Aorta (tissue), 5 donors: ENCODE measurements around the gene ZNF846. TPM values are rescaled to one million over a fixed set of nuclear protein-coding genes. Genes with fewer than 3 reads are reported as not detected.
"Not testable (repeated sequence)": the region's sequence is repeated elsewhere in the genome, so short reads cannot be mapped to it uniquely, and the experiment has no call there.

ENCODE experiments used
- ATAC-seq: fragments of 200-7000 bp; cut with Tn5 transposase; one replicate; pipeline ENCODE4 v1.9.1; 2022; ENCODE audit warnings: moderate library complexity; ENCODE audit not compliant: low FRiP score
- DNase-seq, 2 donors: peaks; one replicate each; pipeline ENCODE4 v3.0.0-alpha.2; 2020
- H3K27ac ChIP-seq, 2 donors: one replicate each; pipeline ENCODE4 v1.5.1; 2013; ENCODE audit warnings: low read length in 2 of 2, mild to moderate bottlenecking in 2 of 2, moderate library complexity in 2 of 2, control low read depth in 1 of 2, inconsistent platforms in 1 of 2, low read depth in 1 of 2
- H3K27me3 ChIP-seq, 2 donors: one replicate each; pipeline ENCODE4 v1.6.1; 2013; ENCODE audit warnings: control low read depth in 1 of 2, low read length in 1 of 2, mild to moderate bottlenecking in 1 of 2, moderate library complexity in 1 of 2; ENCODE audit not compliant: insufficient read depth in 2 of 2, control insufficient read depth in 1 of 2
- H3K36me3 ChIP-seq, 2 donors: one replicate each; pipeline ENCODE4 v1.6.1; 2013; ENCODE audit warnings: control low read depth in 1 of 2, low read length in 1 of 2, mild to moderate bottlenecking in 1 of 2; ENCODE audit not compliant: insufficient read depth in 2 of 2, control insufficient read depth in 1 of 2
- H3K4me1 ChIP-seq, 2 donors: one replicate each; pipeline ENCODE4 v1.6.1; 2013; ENCODE audit warnings: low read length in 2 of 2, control low read depth in 1 of 2, mild to moderate bottlenecking in 1 of 2, moderate library complexity in 1 of 2; ENCODE audit not compliant: insufficient read depth in 2 of 2, control insufficient read depth in 1 of 2
- H3K4me3 ChIP-seq, 2 donors: one replicate each; pipeline ENCODE4 v1.5.1; 2013; ENCODE audit warnings: low read length in 2 of 2, control low read depth in 1 of 2, mild to moderate bottlenecking in 1 of 2
- H3K9me3 ChIP-seq: one replicate; pipeline ENCODE4 v1.6.1; 2013; ENCODE audit warnings: mild to moderate bottlenecking, low read length; ENCODE audit not compliant: control insufficient read depth
- WGBS, 2 donors: extraction: QIAGEN DNeasy Blood & Tissue Kit; methylation state at CpG; one replicate each; pipeline ENCODE4 v1.1.7; 2013; 5-methylcytosine and 5-hydroxymethylcytosine counted together
- intact Hi-C, 2 donors: fragments of 100-400 bp; cut with DNase I; formaldehyde crosslinking; loops; one replicate each; pipeline versions ENCODE4 v1.14.2 to v1.15.0; 2022
- polyA plus RNA-seq, 2 donors: library from polyadenylated mRNA; stranded (reverse); fragments of 200-250 nt; gene quantifications; one replicate each; pipeline ENCODE4 v1.2.3, GENCODE V29; 2013
- total RNA-seq, 2 donors: library from RNA; stranded (reverse); fragmentation: NEBNext Ultra II Directional; extraction: Animal tissue kit (Norgen Biotek cat#: 25700); gene quantifications; one replicate each; pipeline ENCODE4 v1.2.1, GENCODE V29; 2021
- donor health status: healthy with polysubstance abuse.
- donor health status: Bipolar disorder and iron deficiency.
- donor health status: DM: no; HTN: no; CAD: no.
- donor health status: DM: no; HTN: no; CAD: no.
- donor health status: DM: yes; HTN: yes; CAD: no.

Gene ZNF846
- total and polyA plus RNA-seq, 4 donors, result 13.0 to 33.0 (median 18.8) TPM

DNA sequence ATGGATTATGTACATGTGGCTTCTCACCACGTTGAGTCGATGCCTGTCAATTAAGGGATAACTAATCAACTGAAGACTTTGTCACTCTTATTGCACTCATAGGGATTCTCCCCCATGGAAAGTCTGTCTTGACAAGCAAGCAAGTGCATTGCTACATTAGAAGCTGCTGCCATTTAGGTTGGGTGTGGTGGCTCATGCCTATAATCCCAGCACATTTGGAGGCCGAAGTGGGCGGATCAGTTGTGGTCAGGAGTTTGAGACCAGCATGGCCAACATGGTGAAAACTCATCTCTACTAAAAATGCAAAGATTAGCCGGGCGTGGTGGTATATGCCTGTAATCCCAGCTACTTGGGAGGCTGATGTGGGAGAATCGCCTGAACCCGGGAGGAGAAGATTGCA lies 18.3 kb upstream of the ZNF846 start:
- no peak overlapping the region for H3K4me3 ChIP-seq
- no peaks in the 10 kb centered on the region for H3K9me3 ChIP-seq
- 94 to 97% methylated on average over 8 of the region's 8 CpGs for WGBS, 2 donors
- intact Hi-C loops, result no loop called here
- H3K27ac ChIP-seq, result no peak overlapping the region
- no peak for ATAC-seq
- H3K36me3 ChIP-seq, result no peaks in the 10 kb centered on the region
- no peak for DNase-seq
- no peaks in the 10 kb centered on the region for H3K27me3 ChIP-seq
- H3K4me1 ChIP-seq, result no peaks in the 10 kb centered on the region

DNA sequence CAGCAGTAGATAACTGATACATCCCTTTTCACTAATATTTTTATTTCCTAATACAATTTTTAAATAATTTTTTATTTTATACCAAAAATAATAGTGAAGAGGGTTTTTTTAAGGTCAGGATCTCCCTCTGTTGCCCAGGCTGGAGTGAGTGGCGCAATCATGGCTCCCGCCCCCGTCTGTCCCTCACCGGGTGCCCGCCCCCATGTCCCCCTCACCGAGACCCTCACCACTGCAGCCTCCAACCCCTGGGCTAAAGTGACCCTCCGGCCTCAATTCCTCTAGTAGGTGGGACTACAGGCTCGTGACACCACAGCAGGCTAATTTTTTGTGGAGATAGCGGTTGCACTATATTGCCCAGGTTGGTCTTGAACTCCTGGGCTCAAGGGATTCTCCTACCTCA lies 17.8 kb upstream of the ZNF846 start:
- H3K27ac ChIP-seq, result peak overlapping the region in 1 of 2 donors; percentile 11
- intact Hi-C loops, result no loop called here
- DNase-seq (peak in 1 of 2 donors; percentile 56), ATAC-seq (no peak)
- peak overlapping the region in 1 of 2 donors; percentile 67 for H3K4me3 ChIP-seq
- no peaks in the 10 kb centered on the region for H3K27me3 ChIP-seq
- H3K36me3 ChIP-seq, result no peaks in the 10 kb centered on the region
- no peaks in the 10 kb centered on the region for H3K4me1 ChIP-seq
- H3K9me3 ChIP-seq, result no peaks in the 10 kb centered on the region
- WGBS, 2 donors, result 52 to 54% methylated on average over 9 of the region's 9 CpGs

DNA sequence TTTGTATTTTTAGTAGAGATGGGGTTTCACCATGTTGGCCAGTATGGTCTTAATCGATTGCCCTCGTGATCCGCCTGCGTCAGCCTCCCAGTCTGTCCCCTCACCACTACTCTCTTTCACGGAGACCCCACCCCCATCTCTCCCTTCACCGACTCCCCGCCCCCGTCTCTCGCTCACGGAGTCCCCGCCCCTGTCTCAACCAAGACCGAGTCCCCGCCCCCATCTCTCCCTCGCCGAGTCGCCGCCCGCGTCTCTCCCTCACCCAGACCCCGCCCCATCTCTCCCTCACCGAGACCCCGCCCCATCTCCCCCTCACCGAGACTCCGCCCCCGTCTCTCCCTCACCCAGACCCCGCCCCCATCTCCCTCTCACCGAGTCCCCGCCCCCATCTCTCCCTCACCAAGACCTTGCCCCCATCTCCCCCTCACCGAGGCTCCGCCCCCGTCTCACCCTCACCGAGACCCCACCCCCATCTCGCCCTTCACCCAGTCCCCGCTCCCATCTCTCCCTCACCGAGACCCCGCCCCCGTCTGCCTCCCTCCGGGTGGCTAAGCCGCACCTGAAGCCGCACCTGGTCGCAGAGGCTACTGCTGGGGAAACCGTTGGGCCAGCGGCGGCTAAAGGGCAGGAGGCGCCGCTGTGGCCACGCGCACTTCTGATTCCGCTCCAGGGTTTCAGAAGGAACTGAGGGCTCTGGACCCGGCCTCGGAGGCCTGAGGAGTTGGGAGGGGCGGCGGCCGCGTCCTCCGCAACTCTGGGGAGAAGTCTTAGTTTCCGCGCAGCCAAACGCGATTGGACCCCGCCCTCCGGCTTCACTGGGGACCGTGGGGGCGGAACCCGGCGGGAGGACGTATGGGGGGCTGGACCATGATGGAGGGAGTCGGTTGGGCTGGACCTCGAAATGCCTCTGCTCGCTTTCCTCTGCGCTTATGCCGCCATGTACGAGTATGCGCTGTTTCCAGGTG lies 17.1 kb upstream of the ZNF846 start:
- H3K36me3 ChIP-seq, result no peaks in the 10 kb centered on the region
- DNase-seq (peak; percentile 99), ATAC-seq (peak; percentile 96)
- intact Hi-C loops, result loop anchor here (2.0 kb wide), 1 partner anchor 17 kb away; the partner anchor contains the start of gene ZNF846 (in 2 of the 2)
- no peaks in the 10 kb centered on the region for H3K4me1 ChIP-seq
- H3K9me3 ChIP-seq, result no peaks in the 10 kb centered on the region
- peak overlapping the region in 1 of 2 donors; percentile 97 for H3K27ac ChIP-seq
- peak overlapping the region; percentile 67 for H3K4me3 ChIP-seq
- WGBS, 2 donors, result 1 to 2% methylated on average over 67 to 74 of the region's 74 CpGs
- no peaks in the 10 kb centered on the region for H3K27me3 ChIP-seq

DNA sequence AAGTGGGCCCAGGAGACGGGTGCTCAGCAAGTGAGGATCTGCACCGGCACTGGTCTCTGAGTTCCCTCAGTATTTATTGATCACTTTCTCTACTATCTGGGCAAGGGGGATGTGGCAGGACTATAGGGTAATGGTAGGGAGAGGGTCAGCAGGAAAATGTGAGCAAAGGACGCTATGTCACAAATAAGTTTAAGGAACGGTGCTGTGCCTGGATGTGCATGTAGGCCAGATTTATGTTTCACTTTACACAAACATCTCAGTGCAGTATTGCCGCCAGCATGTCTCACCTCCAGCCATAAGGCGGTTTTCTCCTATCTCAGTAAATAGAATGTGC lies 15.6 kb upstream of the ZNF846 start:
- intact Hi-C loops, result loop anchor here (2.0 kb wide), 1 partner anchor 15 kb away; the partner anchor contains the start of gene ZNF846 (in 2 of the 2)
- not testable (repeated sequence) for H3K9me3 ChIP-seq, ATAC-seq, H3K4me3 ChIP-seq, H3K36me3 ChIP-seq, H3K27ac ChIP-seq, H3K27me3 ChIP-seq, DNase-seq, H3K4me1 ChIP-seq
- WGBS, 2 donors, result 79 to 82% methylated on average over 6 of the region's 6 CpGs

DNA sequence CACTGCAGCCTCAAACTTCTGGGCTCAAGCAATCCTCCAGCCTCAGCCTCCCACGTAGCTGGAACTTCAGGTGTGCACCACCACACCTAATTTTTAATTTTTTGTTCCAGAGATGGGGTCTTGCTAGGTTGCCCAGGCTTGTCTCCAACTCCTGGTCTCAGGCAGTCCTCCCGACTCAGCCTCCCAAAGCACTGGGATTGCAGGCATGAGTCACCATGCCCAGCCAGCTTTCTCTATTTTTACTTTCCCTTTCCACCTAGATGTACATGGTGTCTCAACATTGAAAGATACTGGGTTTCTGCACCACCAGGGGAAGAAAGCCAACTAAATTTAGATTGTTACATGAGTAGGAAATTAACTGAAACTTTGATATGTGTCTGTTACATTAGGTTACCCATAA lies 13.8 kb upstream of the ZNF846 start:
- Histone ChIP-seq H3K36me3 (no peaks in the 10 kb centered on the region), H3K27ac (no peak overlapping the region), H3K4me1 (no peaks in the 10 kb centered on the region), H3K27me3 (no peaks in the 10 kb centered on the region), H3K9me3 (no peaks in the 10 kb centered on the region), H3K4me3 (no peak overlapping the region)
- WGBS, 2 donors, result 95 to 98% methylated on average over 2 of the region's 2 CpGs
- ATAC-seq, result no peak
- intact Hi-C loops, result no loop called here
- no peak for DNase-seq

DNA sequence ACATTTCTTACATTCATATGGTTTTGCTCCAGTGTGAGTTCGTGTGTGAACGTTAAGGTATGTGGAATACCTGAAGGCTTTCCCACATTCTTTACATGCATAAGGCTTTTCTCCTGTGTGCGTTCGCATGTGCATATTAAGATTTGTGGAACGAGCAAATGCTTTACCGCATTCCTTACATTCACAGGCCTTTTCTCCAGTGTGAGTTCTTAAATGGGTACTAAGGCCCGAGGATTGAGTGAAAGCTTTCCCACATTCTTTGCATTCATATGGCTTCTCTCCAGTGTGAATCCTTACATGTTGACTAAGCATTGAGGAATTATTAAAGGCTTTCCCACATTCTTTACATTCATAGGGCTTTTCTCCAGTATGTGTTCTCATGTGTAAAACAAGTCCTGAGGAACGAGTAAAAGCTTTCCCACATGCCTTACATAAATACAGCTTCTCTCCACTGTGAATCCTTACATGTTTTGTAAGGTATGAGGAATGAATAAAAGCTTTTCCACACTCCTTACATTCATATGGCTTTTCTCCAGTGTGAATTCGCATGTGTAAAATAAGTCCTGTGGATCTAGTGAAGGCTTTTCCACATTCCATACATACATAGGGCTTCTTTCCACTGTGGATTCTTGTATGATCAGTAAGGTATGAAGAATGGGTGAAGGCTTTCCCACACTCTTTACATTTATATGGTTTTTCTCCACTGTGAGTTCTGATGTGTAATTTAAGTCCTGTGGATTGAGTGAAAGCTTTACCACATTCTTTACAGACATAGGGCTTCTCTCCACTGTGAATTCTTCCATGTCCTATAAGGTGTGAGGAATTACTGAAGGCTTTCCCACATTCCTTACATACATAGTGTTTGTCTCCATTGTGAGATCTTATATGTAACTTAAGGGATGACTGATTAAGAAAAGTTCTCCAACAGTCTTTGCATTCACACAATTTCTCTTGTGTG lies 10.7 kb downstream of the ZNF846 start:
- WGBS, 2 donors, result 91 to 92% methylated on average over 9 of the region's 9 CpGs
- no peaks in the 10 kb centered on the region for H3K4me1 ChIP-seq
- ATAC-seq, result no peak
- peak overlapping the region in 1 of 2 donors; percentile 26 for H3K4me3 ChIP-seq
- no peak overlapping the region for H3K27ac ChIP-seq
- H3K27me3 ChIP-seq, result no peaks in the 10 kb centered on the region
- no peak for DNase-seq
- peaks cover 6% of the 10 kb centered on the region for H3K9me3 ChIP-seq
- intact Hi-C loops, result no loop called here
- H3K36me3 ChIP-seq, result peaks cover 10 to 23% of the 10 kb centered on the region in 2 donors

DNA sequence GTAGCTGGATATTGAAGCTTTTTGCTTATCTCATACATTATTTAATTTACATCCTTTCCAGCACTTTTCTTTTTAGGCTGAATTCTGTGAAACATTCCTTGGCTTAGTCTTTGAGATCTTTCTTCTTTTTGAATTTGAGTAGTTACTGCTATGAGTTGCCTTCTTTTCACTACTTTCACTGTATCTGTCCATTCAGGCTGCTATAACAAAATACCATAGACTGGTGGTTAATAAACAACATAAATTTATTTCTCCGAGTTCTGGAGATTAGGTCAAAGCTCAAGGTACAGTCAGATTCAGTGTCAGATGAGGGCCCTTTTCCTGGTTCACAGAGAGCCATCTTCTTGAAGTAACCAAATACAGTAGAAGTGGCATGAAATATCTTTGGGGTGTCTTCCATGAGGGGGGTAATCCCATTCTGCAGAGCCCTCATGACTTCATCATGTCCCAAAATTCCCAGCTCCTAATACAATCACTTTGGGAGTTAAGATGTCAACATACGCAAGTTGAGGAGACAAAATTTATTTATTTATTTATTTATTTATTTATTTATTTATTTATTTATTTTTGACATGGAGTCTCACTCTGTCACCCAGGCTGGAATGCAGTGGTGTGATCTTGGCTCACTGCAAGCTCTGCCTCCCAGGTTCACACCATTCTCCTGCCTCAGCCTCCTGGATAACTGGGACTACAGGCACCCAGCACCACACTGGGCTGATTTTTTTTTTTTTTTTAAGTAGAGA lies 15.7 kb downstream of the ZNF846 start:
- H3K4me1 ChIP-seq, result no peaks in the 10 kb centered on the region
- peaks cover 6% of the 10 kb centered on the region in 2 donors for H3K36me3 ChIP-seq
- ATAC-seq (no peak), DNase-seq (no peak)
- H3K27ac ChIP-seq, result no peak overlapping the region
- intact Hi-C loops, result no loop called here
- no peaks in the 10 kb centered on the region for H3K27me3 ChIP-seq
- H3K4me3 ChIP-seq, result no peak overlapping the region
- peaks cover 5% of the 10 kb centered on the region for H3K9me3 ChIP-seq
- 97 to 98% methylated on average over 2 of the region's 2 CpGs for WGBS, 2 donors

DNA sequence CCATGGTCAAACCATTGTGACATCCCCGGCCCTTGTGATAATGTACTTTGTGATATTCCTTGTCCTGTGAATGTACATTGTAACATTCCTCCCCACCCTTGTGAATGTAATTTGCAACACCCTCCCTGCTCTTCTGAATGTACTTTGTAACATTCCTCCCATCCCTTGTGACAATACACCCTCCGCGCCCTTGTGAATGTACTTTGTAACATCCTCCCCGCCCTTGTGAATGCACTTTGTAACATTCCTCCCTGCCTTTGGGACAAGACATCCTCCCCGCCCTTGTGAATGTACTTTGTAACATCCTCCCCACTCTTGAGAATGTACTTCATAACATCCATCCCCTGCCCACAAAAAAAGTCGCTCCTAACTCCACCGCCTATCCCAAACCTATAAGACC lies 17.1 kb downstream of the ZNF846 start:
- peaks cover 2% of the 10 kb centered on the region for H3K9me3 ChIP-seq
- H3K4me3 ChIP-seq, result no peak overlapping the region
- H3K27ac ChIP-seq, result no peak overlapping the region
- no peaks in the 10 kb centered on the region for H3K27me3 ChIP-seq
- no peaks in the 10 kb centered on the region for H3K4me1 ChIP-seq
- DNase-seq (no peak), ATAC-seq (no peak)
- peaks cover 0 to 2% of the 10 kb centered on the region in 2 donors for H3K36me3 ChIP-seq
- intact Hi-C loops, result no loop called here
- WGBS, 2 donors, result 97% methylated on average over 7 of the region's 7 CpGs
